K562 (cell line): ENCODE measurements around the gene GARRE1.

Source experiments
- CTCF ChIP-seq, 3 experiments: IDR thresholded peaks in 2 of 3; conservative IDR thresholded peaks in 1 of 3; 2 replicates each; pipeline ENCODE4 v1.5.1; 2011 to 2012; ENCODE audit warnings: low read length in 3 of 3, mild to moderate bottlenecking in 3 of 3, control low read depth in 2 of 3, improper control_type of control experiment in 1 of 3, inconsistent platforms in 1 of 3, low read depth in 1 of 3, mixed read lengths in 1 of 3, moderate library complexity in 1 of 3; ENCODE audit not compliant: insufficient read depth in 2 of 3
- EP300 ChIP-seq: IDR thresholded peaks from 2 replicates; pipeline ENCODE4 v1.6.1; 2012; ENCODE audit warnings: low read length, improper control_type of control experiment
- EZH2 ChIP-seq: IDR thresholded peaks from 2 replicates; pipeline ENCODE4 v1.6.1; 2012; ENCODE audit warnings: low read depth, mild to moderate bottlenecking, inconsistent platforms, low read length, borderline replicate concordance
- NBN ChIP-seq: fragments of 450-650 bp; IDR thresholded peaks from 2 replicates; pipeline ENCODE4 v1.6.1; 2016; ENCODE audit warnings: low read depth, mild to moderate bottlenecking
- SP1 ChIP-seq: sonication (generic); formaldehyde crosslinking; IDR thresholded peaks from 2 replicates; pipeline ENCODE4 v1.8.1; 2022; ENCODE audit warnings: mild to moderate bottlenecking, missing genetic modification reagents
- ZNF133 ChIP-seq: fragments of 250-450 bp; sonication (Bioruptor Pico); IDR thresholded peaks from 2 replicates; pipeline ENCODE4 v1.4.0; 2020; ENCODE audit warnings: mild to moderate bottlenecking

- TF ChIP-seq ZNF133 (CRISPR knock-in tag) (no peak), EP300 (no peak), NBN (no peak), EZH2 (no peak), CTCF (IDR thresholded peaks at IDR 0.05 in 2 of 3, conservative IDR thresholded peaks at IDR 0.05 in 1 of 3; ENCODE audit: insufficient read depth in 2 of 3, low read depth in 1 of 3, low read length in 3 of 3) (no peak), SP1 (no peak)
Measured at GRCh38 chr19:34237283-34237682, 17.1 kb upstream of the GARRE1 start.
